GM18951 (cell line): Measurements from ENCODE around the gene NANOG.
"Not testable (repeated sequence)": the region's sequence is repeated elsewhere in the genome, so short reads cannot be mapped to it uniquely, and the experiment has no call there.

ENCODE experiments used
- POLR2A ChIP-seq: IDR thresholded peaks from 4 replicates; pipeline ENCODE4 v1.6.1; 2011; ENCODE audit warnings: mild to moderate bottlenecking; ENCODE audit not compliant: insufficient read length, insufficient read depth; ENCODE audit errors: extremely low read depth
- in situ Hi-C: fragments of 300-500 bp; cut with MboI; formaldehyde crosslinking; loops from one replicate; pipeline ENCODE4 v1.12.0; 2022; ENCODE audit warnings: low sequenced_read_pairs, mixed read lengths, inconsistent platforms; ENCODE audit not compliant: unreplicated experiment

The NANOG gene

DNA sequence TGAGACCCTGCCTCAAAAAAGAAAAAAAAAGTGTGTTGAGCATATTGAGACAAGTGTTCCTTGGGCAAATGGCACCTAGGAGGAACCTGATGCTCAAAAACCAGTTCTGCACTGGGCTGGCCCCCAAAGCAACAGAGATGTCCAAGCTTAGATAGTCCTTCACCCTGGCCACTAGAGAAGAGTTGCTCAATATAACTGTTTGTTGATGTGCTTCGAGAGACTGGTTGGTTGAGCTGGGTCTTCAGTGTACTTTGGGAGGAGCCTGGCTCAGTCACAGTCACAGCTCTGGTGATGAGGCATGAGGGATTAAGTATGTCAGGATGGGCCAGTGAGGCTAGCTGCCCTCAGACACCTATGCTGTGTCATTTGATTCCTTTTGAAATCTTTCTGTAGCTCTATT, 45.5 kb downstream of the NANOG start:
- no peak for TF ChIP-seq POLR2A
- in situ Hi-C loops = no loop called here

DNA sequence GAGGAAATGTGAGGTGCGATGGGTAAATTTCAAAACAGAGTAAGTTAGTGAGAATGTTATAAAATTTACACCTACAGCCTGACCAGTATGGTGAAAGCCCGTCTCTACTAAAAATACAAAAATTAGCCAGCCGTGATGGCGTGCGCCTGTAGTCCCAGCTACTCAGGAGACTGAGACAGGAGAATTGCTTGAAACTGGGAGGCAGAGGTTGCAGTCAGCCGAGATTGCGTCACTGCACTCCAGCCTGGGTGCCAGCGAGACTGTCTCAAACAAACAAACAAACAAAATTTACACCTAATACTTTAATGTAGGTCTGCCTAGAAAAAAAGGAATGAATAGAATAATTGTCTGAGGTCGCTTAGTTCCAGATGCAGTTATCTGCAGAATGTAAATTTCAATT, 45.9 kb downstream of the NANOG start:
- no peak for TF ChIP-seq POLR2A
- in situ Hi-C loops = no loop called here

DNA sequence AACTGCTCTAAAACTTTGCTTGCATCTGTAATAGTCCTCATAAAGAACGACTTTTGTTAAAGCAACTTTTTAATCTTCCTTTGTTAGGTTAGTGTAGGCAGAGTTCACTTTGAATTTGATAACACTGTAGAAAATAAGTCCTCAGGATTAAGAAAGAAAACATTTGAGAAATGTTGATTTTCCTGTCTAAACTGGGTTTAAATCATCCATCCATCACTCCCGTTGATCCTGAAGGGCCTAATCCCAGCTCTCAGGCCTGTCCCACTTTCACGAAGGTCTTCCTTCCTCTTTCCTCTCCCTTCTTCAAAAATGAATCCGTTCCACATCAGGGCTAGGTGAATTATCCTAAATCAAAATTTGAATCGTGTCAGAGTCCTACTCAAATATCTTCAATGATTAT, 46.6 kb downstream of the NANOG start:
- no peak for TF ChIP-seq POLR2A
- in situ Hi-C loops = no loop called here

DNA sequence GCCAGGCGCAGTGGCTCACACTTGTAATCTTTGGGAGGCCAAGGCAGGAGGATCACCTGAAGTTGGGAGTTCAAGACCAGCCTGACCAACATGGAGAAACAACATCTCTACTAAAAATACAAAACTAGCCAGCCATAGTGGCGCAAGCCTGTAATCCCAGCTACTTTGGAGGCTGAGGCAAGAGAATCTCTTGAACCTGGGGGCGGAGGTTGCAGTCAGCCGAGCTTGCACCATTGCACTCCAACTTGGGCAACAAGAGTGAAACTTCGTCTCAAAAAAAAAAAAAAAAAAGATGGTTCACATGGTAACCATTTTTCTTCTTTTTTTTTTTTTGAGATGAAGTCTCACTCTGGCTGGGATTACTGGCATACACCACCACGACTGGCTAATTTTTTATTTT, 48.2 kb downstream of the NANOG start:
- in situ Hi-C loops = no loop called here
- no peak for TF ChIP-seq POLR2A

DNA sequence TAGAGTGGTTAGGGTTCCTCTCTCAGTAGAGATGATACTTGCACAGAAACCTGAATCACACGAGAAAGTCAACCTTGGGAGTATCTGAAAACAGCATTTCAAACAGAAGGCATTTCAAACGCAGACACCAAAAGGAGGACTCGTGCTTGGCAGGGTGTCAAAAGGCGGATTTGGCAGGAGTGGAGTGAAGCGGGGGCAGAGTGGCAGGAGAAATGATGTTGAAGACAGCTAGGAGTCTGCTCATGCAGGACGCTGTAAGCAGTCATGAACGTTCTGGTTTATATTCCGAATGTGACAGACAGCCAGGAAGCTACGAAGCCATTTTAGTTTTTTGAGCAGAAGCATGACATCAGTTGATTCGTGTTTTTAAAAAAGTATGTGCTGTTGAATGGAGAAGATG, 50.0 kb downstream of the NANOG start:
- in situ Hi-C loops = not testable (repeated sequence)

DNA sequence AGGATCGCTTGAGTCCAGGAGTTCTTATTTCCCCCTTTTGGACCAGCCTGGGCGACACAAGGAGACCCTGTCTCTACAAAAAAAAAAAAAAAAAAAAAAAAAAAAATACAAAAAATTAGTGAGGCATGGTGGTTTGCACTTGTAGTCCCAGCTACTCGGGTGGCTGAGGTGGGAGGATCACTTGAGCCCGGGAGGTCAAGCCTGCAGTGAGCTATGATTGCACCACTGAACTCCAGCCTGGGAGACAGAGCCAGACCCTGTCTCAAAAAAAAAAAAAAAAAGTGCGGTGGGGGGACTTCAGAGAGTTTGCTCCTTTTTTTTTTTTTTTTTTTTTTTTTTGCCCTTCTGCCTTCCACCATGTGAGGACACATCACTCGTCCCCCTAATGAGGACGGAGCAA, 50.6 kb downstream of the NANOG start:
- in situ Hi-C loops = not testable (repeated sequence)

DNA sequence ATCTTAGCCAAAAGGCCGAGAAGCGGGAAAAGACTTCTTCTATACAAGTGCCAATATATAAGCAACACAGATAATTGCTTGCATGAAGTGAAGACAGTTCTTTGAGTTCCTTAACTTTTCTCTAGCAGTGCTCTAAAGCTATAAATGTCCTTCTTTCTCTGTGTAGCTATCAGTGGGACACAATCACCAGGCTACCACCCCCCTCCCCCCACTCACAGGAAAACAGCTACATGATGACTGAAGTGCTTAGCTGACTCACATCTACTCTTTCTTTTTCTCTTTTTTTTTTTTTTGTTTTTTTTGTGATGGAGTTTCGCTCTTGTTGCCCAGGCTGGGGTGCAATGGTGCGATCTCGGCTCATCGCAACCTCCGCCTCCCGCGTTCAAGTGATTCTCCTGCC, 53.2 kb downstream of the NANOG start:
- in situ Hi-C loops = not testable (repeated sequence)

DNA sequence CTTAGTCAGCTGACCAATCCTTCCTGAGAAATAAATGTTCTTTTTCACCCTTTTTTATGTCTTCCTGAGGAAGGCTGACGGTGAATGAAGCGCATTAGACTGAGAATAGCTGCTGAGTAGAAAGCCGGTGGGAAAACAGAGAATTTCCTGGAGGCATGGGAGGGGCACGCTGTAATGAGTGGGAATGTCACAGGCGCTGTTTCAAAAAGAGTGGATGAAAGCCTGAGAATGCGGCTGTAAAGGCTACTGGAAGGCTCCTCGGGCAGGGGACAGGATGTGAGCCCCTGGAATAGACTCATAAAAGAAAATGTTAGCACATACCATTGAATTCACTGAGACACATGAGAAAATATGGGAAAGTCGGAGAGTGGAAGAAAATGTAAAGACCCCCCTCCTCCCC, 53.9 kb downstream of the NANOG start:
- in situ Hi-C loops = not testable (repeated sequence)

DNA sequence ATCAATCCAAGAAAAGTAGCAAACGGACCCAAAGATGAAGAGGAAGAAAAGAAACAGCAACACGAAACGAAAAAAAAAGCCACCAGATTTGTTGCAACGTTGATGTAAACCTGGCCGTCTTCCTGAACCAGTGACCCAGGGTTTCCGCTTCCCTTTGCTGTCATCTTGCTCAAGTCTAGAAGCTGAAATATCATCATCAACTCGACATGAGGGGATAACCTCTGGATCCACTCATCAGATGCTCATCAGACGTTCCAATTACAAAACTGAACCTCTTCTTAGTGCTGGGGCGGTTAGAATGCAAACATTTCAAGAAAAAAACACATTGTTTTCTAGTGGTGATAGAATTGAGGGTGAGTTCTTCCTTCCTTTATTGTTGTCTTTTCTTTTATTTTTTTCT, 54.4 kb downstream of the NANOG start:
- in situ Hi-C loops = not testable (repeated sequence)

DNA sequence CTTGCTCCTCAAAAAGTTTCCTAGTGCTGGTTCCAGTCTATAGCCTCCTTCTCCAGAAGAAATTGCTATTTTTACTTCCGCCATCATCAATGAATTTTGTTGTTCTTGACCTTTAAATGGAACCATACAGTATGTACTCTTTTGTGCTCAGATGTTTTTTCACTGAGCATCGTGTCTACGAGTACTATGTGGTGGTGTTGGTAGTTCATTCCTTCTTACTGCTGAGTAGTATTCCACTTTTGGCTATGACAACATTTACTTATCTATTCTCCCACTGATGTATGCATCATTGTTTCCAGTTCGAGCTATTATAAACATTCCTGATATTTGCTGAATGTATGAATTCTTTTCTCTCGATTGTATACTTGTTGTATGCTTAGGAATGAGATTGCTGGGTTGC, 54.9 kb downstream of the NANOG start:
- TF ChIP-seq POLR2A = no peak
- in situ Hi-C loops = no loop called here

DNA sequence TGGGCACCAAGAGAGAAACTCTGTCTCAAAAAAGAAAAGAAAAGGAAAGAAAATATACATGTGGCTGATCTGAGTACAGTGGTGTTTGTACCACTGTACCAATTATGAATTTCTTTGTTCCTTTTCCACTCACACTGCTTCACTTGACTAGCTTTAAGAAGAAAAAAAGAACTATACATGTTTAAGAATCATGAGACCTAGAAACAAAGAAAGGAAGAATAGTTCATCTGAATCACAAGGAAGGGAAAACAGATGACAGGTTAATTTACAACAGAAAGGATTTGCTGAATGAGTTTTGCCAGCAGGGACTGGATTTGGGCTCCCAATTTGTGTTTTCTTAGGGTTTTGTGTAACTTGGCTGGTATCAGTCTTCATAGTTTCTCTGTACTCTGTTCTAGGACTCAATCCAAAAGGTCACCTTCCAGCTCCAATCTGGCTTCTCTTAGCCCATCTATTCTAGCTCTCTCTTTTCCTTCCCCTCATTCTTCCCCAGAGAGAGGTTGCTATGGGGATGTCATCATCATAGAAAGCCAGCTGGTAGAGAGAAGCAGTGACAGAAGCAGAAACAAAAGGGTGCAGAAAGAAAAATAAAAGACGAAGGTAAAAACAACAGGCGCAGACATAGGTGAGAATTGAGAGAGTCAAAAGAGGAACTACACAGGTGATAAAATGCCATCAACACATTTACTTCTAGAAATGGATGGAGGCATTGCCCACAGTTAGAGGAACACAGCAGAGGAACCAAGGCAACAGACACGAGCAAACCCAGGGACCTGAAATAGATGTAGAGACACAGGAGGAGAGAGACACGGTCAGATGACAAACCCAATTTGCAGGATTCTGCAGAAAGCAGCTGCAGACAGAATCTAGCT, 58.3 kb downstream of the NANOG start:
- in situ Hi-C loops = not testable (repeated sequence)

DNA sequence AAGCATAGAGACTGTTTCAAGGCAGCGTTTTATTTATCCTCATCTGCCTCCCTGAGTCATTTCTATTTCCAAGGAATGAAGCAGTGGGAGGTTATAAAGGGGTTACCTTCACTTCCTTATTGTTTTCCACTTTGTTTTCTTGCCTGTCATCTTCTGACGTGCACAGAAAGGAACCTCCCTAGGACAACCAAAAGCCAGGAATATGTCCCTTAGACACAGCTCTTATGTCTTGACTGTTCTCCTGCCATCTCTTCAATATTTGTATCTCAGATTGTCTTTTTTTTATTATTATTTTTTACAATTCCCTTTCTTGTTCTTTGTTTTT, 58.9 kb downstream of the NANOG start:
- in situ Hi-C loops = not testable (repeated sequence)
